HG03432 (cell line): ENCODE results near the gene LRCH3.
A peak's percentile ranks its signal among the peaks of the same experiment; 100 is the strongest.

Experiments
- ATAC-seq: cut with Tn5 transposase; IDR thresholded peaks from one replicate; pipeline ENCODE4 v1.9.1; 2021; ENCODE audit warnings: mild to moderate bottlenecking, moderate library complexity; ENCODE audit not compliant: unreplicated experiment

The LRCH3 gene

DNA sequence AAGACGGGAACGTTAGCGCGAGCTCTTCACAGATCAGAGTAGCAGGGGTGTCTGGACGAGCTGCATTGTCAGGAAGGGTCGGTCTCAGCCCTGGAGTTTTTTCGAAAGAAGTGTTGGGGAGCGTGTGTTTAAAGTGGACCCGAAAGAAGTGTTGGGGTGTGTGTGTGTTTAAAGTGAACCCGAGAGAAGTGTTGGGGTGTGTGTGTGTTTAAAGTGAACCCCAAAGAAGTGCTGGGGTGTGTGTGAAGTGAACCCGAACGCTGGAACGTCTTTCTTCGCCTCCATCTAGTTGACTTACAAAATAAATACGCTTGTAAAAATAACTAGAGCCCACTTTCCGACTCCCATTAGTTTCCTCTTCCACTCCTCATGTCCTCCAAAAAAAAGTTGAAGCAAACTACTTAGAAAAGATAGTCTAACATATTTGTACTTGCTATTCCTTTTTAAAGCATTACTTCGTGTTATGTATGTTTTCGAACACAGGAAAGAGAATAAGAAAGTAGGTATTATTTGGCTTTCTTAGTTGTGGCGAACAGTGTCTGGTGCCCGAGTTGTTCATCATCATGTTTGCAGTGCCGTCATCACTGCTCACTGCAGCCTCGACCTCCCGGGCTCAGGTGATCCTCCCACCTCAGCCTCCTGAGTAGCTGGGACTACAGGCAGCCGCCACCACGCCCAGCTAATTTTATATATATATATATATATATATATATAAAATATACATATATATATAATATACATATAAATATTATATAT, 1.0 kb downstream of the LRCH3 start:
- peak; percentile 30 for ATAC-seq

- no peak for ATAC-seq
These were observed 2.2 kb downstream of the LRCH3 start for GRCh38 chr3:197793247-197793646.

DNA sequence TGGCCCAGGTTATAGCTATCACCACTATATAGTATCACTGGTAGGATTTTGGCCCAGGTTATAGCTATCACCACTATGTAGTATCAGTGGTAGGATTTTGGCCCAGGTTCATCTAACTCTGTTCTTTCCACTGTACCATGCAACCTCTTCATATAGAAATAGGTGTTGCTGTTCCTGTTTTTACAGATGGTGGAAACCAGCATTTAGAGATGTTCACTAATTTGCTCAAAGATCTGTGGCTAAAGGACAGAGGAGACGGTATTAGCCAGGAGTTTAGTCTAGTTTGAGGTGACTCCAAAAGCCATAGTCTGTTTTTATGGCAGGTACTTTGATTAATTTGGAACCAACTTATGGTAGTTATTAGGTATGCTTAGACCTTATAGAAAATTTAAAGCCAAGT, 3.1 kb downstream of the LRCH3 start:
- ATAC-seq: no peak

DNA sequence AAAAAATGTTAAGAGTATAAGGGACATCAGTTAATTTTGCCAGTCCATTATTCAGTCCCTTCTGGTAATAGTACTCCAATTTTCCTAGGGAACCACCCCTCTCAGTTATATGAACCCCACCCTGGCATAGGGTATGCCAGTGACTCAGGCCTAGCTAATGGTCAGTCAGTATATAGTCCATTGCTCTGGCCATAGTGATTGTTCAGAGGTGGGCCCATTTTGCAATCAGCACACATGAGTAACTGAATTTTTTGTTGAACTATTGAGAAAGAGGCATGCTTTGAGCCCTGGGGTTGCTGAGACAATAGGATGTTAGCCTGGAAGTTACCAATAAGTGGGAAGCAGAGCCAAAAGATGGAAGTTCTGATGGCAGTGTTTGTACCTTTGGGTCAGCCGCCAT, 4.1 kb downstream of the LRCH3 start:
- no peak for ATAC-seq

GRCh38 chr3:197796087-197796486, 5.0 kb downstream of the LRCH3 start:
- ATAC-seq: no peak

DNA sequence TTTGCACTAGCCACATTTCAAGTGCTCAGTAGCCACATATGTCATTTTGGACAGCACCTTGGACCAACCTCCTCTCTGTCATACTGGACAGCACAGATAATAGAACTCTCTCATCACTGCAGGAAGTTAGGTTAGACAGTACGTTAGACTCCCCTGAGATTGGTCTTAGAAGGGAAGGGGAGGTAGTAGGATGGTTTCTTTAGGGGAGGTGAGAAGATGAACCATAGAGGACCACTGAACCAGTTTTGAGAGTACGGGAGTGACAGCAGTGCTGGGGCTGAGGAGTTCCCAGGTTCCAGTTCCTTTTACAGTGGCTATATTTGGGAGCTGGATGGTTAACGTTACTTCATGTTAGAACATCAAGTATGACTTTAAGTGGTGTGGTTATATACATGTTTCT, 7.8 kb downstream of the LRCH3 start:
- ATAC-seq: no peak

DNA sequence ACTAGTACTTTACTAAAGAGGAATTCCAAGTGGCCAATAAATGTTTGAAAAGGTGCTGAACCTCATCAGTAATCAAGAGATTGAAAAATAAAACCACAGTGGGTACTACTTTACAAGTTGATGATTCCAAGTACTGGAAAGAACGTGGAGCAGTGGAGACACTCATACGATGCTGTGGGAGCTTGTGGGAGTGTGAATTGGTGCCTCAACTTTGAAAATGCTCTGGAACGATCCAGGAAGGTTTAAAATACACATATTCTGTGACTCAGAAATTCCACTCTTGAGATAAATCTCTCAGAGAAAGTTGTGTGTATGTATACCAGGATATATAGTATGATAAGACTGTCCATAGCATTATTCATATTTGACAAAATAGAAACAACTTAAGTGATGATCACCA, 9.3 kb downstream of the LRCH3 start:
- ATAC-seq: no peak

GRCh38 chr3:197801891-197802778, 11.1 kb downstream of the LRCH3 start:
- ATAC-seq: peak; percentile 41

GRCh38 chr3:197802779-197803459, 11.9 kb downstream of the LRCH3 start:
- no peak for ATAC-seq

DNA sequence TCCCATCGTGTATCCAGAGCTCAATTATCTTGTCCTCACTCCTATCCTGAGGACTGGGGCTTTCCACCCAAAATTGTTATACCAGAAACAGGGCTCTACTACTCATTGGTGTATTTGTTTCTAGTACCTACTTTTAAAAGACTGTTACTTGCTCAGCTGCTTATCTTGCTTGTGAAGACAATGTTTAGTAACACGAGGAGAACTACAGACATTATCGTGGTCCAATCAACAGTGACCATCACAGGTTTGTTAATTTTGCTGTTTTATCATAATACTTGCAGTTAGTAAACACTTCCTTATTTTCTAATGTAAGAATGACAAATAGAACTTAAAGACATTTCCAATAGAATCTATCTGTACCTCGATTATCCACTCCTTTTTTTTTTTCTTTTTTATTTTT, 13.5 kb downstream of the LRCH3 start:
- ATAC-seq: no peak

DNA sequence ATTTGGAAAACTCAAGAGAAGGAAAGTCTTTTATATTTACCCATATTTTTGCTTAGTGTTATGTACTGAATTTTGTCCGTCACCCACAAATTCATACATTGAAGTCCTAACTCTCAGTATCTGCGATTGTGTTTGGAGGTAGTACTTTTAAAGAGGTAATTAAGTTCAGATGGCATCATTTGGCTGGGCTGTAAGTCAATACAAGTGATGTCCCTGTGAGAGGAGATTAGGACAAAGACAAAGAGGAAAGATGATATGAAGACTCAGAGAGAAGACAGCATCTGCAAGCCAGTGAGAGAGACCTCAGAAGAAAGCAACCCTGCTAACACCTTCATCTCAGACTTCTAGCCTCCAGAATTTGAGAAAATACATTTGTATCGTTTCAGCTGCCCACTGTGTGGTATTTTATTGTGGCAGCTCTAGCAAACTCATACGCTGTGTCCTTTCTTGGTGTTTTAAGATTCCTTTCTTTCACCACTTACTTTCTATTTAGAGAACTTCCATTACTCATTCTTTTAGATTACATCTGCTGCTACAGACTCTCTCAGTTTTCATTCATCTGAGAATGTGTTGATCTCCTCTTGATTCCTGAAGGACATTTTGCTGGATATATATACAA, 17.0 kb downstream of the LRCH3 start:
- no peak for ATAC-seq

- ATAC-seq: no peak
These were observed 18.4 kb downstream of the LRCH3 start for GRCh38 chr3:197809356-197810020.

DNA sequence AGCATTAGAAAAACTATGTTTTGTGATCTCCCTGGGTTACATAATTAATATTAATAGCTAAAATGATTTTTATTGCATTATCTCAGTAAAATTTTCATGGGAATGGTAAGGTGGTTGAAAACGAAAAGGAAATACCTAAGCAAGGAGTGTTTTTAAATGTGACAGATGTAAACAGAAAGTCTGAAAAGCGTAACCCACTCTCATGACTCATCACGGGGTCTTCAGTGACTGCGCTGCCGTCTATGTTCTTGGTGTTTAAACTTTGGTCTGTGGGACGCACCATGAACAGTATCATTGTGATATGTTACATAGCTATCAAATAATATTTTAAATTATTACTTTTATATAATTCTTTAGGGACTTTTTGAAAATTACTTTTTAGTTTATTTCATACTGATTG, 19.8 kb downstream of the LRCH3 start:
- ATAC-seq: no peak

DNA sequence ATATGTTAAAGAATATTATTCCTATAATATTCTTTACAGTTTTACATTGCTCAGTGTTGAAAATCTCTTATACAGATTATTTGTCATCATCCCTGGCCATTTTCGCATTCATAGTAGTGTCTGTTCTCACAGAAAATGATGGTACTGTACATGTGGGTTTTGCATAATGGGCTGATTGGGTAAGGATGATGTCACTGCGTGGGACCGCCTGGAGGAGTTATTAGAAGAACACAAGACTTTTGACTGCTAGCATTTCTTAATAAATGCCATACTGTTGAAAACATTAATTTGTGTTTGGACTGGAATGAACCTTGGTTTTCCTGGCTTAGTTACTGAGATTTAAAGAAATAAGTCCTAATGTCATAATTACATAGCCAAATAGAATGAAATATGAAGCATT, 20.3 kb downstream of the LRCH3 start:
- ATAC-seq: no peak

DNA sequence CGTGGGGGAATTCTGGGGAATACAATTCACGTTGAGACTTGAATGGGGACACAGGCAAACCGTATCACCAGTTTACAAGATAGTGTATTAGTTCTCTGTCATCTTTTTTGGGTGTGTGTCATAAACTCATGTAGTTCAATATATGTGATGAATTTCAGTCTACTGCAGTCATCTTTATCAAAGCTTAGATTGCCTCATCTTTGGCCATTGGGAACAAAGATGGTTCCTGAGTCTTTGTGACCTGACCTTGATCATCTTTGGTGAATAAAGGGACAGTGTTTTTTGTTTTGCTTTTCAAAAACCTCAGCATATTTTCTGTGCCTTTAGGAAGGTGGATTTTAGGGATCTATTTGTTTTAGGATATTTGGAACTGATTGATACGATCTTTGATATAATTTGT, 23.3 kb downstream of the LRCH3 start:
- ATAC-seq: no peak

- ATAC-seq: no peak
These were observed 29.7 kb downstream of the LRCH3 start for GRCh38 chr3:197820550-197821335.

- no peak for ATAC-seq
These were observed 38.5 kb downstream of the LRCH3 start for GRCh38 chr3:197829397-197830045.

DNA sequence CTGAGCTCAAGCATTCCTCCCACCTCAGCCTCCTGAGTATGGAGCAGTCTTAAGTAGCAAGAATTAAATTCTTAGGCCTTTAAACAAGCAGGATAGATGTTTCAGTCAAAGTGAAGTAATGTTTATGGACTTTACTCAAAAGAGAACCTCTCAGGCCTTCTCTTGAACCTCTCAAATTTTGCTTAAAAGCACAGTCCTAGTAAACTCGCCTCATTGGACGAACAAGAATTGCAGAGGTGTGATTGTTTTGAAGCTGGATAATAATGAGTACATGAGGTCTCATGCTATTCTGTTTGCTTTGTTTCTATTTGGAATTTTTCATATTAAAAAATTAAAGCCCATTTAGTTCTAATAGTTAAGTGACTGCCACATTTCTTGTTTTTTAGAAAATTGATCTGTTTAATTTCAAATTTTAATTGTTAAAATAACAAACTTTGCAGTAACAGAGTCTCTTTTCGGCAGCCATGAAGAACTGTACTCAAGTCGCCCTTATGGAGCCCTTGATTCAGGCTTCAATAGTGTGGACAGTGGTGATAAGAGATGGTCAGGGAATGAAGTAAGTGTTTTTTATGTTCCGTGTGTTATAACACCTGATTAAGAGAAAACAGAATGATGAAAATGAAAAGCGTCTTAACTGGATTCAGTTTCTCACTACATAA, 39.4 kb downstream of the LRCH3 start:
- ATAC-seq: no peak

- ATAC-seq: no peak
These were observed 39.9 kb downstream of the LRCH3 start for GRCh38 chr3:197830967-197831313.
